ENCODE measurements around the gene INPP5A. TPM values are rescaled to one million over a fixed set of nuclear protein-coding genes. Genes with fewer than 3 reads are reported as not detected.

INPP5A gene
- total and polyA plus RNA-seq, 2 of the 13 experiments (the other 11 are each of a cell fraction or from before 2014, with no cell fraction given), result 17.5 to 37.9 TPM

DNA sequence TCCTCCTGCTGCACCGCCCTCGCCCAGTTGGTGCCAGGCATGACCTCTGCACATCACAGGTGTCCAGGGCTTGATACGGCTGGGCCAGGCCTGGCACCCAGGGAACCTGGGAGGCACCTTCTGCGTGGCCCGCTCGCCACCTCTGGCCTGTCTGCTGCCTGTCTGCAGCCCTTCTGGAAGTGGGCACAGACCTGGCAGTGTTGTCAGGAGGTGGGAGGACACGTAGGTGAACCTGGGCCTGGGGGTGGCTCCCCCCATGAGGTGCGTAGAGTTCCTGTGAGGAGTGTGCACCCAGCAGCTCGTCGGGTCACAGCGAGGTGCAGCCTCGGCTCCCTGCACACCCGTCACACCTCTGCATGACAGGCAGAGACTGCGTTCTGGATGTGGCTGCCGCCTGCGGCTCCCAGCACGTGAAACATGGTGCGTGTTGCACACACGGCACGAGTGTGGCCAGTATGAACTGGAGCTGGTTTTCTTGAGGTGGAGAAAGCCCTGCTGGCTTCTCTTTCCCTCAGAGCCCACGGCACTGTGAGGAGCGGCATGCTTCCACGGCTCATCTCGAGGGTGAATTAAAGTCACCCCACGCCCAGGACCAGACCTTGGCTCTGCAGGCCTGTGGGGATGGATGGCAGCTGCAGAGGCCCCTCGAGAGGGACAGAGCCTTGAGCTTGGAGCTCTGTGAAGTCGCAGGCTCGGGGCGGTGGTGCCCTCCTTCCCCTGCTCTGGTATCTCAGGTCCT is 24.8 kb downstream of the INPP5A start:
- in situ Hi-C loops (cut with HindIII; ENCODE audit: extremely low pct_ligation_motif_present, low pct_unique_long_range_greater_than_20kb) (no loop called here), intact Hi-C loops (cut with micrococcal nuclease; ENCODE audit: unreplicated experiment) (no loop called here)
- ChIA-PET POLR2A (no interaction called here), CTCF (ENCODE audit: low intra/inter-chr PET ratio, low total read pairs) (no interaction called here)
- H3K27me3 ChIP-seq (ENCODE audit: control insufficient read depth in 1 of 2, insufficient read depth in 2 of 2, low read length in 2 of 2), result no peaks in the 10 kb centered on the region
- no peaks in the 10 kb centered on the region for H3K4me1 ChIP-seq (ENCODE audit: insufficient read depth, low read length)
- H3K4me3 ChIP-seq (replicated peaks in 1 of 3; ENCODE audit: insufficient read depth in 1 of 3, low read depth in 2 of 3, low read length in 3 of 3), result no peak overlapping the region
- H3K4me2 ChIP-seq (ENCODE audit: low read depth, low read length), result no peak overlapping the region
- peaks cover 16% of the 10 kb centered on the region for H3K79me2 ChIP-seq (ENCODE audit: insufficient read depth, low read length)
- no peak for FAIRE-seq
- no peak overlapping the region for H2AFZ ChIP-seq (ENCODE audit: low read length)
- H4K20me1 ChIP-seq (ENCODE audit: insufficient read depth, low read length), result no peaks in the 10 kb centered on the region
- no peak for TF ChIP-seq ZNF614 (CRISPR knock-in tag; IDR thresholded peaks at IDR 0.05; ENCODE audit: borderline replicate concordance)
- TF ChIP-seq HNRNPL (IDR thresholded peaks at IDR 0.05; ENCODE audit: low read depth, low read length), result 0 out of 2 replicates have a peak, but pooled peaks have one; percentile 13
- H3K27ac ChIP-seq (ENCODE audit: extremely low read length, insufficient read depth, low read length), result no peak overlapping the region
- WGBS (ENCODE audit: low lambda C conversion rate), result 96% methylated on average over 16 of the region's 29 CpGs
- no peak overlapping the region for H3K9ac ChIP-seq (ENCODE audit: insufficient read depth, low read depth, low read length)
- no peak for DNase-seq (ENCODE audit: low spot score)
- ATAC-seq, result no peak
- BruUV-seq (replicated peaks), result no TSS peak
- no peaks in the 10 kb centered on the region for H3K9me3 ChIP-seq (ENCODE audit: low read length)
- no peaks in the 10 kb centered on the region for H3K36me3 ChIP-seq (replicated peaks in 1 of 2; ENCODE audit: control insufficient read depth in 1 of 2, insufficient read depth in 2 of 2, low read length in 2 of 2)

DNA sequence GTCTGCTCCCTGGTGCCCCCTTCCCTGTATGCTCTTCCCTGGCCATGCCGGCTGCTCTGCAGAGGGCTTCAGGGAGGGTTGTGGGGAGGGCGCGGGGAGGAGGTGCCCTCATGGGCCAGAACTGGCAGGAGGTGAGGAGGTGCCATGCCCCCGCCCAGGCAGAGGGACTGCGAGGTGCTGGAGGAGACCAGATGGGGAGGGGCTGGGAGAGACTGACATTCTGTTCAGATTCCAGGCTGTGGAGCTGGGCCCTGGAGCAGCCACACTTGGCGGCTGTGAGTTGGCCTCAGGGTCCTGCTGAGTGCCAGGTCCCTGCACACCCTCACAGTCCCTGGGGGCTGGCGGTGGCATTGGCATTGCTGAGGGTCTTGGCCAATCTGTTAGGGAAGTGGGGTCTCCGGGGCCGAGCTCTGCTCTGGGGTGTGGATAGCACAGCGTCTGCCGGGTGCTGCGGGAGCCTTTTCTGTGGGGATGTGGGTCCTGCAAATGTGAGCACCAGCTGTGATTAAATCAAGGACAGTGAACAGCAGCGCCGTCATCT is 25.4 kb downstream of the INPP5A start:
- CTCF ChIA-PET (ENCODE audit: low intra/inter-chr PET ratio, low total read pairs), result no interaction called here
- WGBS (ENCODE audit: low lambda C conversion rate), result 92% methylated on average over 7 of the region's 14 CpGs
- Histone ChIP-seq H3K4me2 (ENCODE audit: low read depth, low read length) (no peak overlapping the region), H3K9ac (ENCODE audit: insufficient read depth, low read depth, low read length) (no peak overlapping the region), H3K9me3 (ENCODE audit: low read length) (no peaks in the 10 kb centered on the region), H3K4me1 (ENCODE audit: insufficient read depth, low read length) (no peaks in the 10 kb centered on the region), H3K27me3 (ENCODE audit: control insufficient read depth in 1 of 2, insufficient read depth in 2 of 2, low read length in 2 of 2) (no peaks in the 10 kb centered on the region), H4K20me1 (ENCODE audit: insufficient read depth, low read length) (no peaks in the 10 kb centered on the region), H3K27ac (ENCODE audit: extremely low read length, insufficient read depth, low read length) (no peak overlapping the region), H3K79me2 (ENCODE audit: insufficient read depth, low read length) (peaks cover 13% of the 10 kb centered on the region), H3K4me3 (replicated peaks in 1 of 3; ENCODE audit: insufficient read depth in 1 of 3, low read depth in 2 of 3, low read length in 3 of 3) (no peak overlapping the region), H2AFZ (ENCODE audit: low read length) (no peak overlapping the region), H3K36me3 (replicated peaks in 1 of 2; ENCODE audit: control insufficient read depth in 1 of 2, insufficient read depth in 2 of 2, low read length in 2 of 2) (no peaks in the 10 kb centered on the region)
- DNase-seq (ENCODE audit: low spot score) (no peak), FAIRE-seq (no peak), ATAC-seq (no peak; the same call in 2 of the 3 replicates)
- intact Hi-C loops (cut with micrococcal nuclease; ENCODE audit: unreplicated experiment), result no loop called here
- in situ Hi-C loops (cut with HindIII; ENCODE audit: extremely low pct_ligation_motif_present, low pct_unique_long_range_greater_than_20kb), result no loop called here
- TF ChIP-seq ZNF773 (CRISPR knock-in tag; IDR thresholded peaks at IDR 0.05; ENCODE audit: borderline replicate concordance) (no peak), ZNF562 (CRISPR knock-in tag; IDR thresholded peaks at IDR 0.05; ENCODE audit: borderline replicate concordance) (no peak), MIXL1 (CRISPR knock-in tag; IDR thresholded peaks at IDR 0.05) (no peak), ZBTB20 (CRISPR knock-in tag; IDR thresholded peaks at IDR 0.05; ENCODE audit: borderline replicate concordance, low read depth) (no peak), ZFP90 (CRISPR knock-in tag; IDR thresholded peaks at IDR 0.05; ENCODE audit: borderline replicate concordance) (peak; percentile 89; the same call in 1 of the 2 replicates)
- TF ChIP-seq, protein P1, sequence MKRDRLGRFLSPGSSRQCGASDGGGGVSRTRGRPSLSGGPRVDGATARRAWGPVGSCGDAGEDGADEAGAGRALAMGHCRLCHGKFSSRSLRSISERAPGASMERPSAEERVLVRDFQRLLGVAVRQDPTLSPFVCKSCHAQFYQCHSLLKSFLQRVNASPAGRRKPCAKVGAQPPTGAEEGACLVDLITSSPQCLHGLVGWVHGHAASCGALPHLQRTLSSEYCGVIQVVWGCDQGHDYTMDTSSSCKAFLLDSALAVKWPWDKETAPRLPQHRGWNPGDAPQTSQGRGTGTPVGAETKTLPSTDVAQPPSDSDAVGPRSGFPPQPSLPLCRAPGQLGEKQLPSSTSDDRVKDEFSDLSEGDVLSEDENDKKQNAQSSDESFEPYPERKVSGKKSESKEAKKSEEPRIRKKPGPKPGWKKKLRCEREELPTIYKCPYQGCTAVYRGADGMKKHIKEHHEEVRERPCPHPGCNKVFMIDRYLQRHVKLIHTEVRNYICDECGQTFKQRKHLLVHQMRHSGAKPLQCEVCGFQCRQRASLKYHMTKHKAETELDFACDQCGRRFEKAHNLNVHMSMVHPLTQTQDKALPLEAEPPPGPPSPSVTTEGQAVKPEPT (CRISPR knock-in tag; IDR thresholded peaks at IDR 0.05; ENCODE audit: low read depth), result no peak
- TF ChIP-seq, protein P2, sequence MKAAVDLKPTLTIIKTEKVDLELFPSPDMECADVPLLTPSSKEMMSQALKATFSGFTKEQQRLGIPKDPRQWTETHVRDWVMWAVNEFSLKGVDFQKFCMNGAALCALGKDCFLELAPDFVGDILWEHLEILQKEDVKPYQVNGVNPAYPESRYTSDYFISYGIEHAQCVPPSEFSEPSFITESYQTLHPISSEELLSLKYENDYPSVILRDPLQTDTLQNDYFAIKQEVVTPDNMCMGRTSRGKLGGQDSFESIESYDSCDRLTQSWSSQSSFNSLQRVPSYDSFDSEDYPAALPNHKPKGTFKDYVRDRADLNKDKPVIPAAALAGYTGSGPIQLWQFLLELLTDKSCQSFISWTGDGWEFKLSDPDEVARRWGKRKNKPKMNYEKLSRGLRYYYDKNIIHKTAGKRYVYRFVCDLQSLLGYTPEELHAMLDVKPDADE (CRISPR knock-in tag; IDR thresholded peaks at IDR 0.05), result no peak
- POLR2A ChIA-PET, result no interaction called here
- no TSS peak for BruUV-seq (replicated peaks)

All from HepG2 (cell line).